Neural cell (in vitro differentiated cells): ENCODE data around the gene NLRC3.

Source experiments
- CTCF ChIP-seq: fragments of 450-650 bp; IDR thresholded peaks from 2 replicates; pipeline ENCODE4 v1.5.1; 2014; ENCODE audit warnings: antibody characterized with exemption, mild to moderate bottlenecking, moderate library complexity; ENCODE audit not compliant: poor library complexity, severe bottlenecking
- EP300 ChIP-seq: fragments of 450-650 bp; conservative IDR thresholded peaks from 2 replicates; pipeline ENCODE4 v1.6.1; 2014; ENCODE audit warnings: antibody characterized with exemption, mild to moderate bottlenecking, moderate library complexity; ENCODE audit not compliant: poor library complexity, severe bottlenecking
- EZH2 ChIP-seq: fragments of 200-600, 300-800 bp; shearing (Covaris generic), sonication (generic); IDR thresholded peaks from 2 replicates; pipeline ENCODE4 v1.6.1; 2014; ENCODE audit warnings: antibody characterized with exemption, low read length, borderline replicate concordance, mild to moderate bottlenecking; ENCODE audit not compliant: insufficient read depth, poor library complexity, severe bottlenecking
- POLR2AphosphoS5 ChIP-seq: IDR thresholded peaks from 2 replicates; pipeline ENCODE4 v1.6.1; 2012
- RAD21 ChIP-seq: fragments of 450-650 bp; conservative IDR thresholded peaks from 2 replicates; pipeline ENCODE4 v1.6.1; 2014; ENCODE audit warnings: antibody characterized with exemption, mild to moderate bottlenecking, moderate library complexity
- REST ChIP-seq: IDR thresholded peaks from 2 replicates; pipeline ENCODE4 v1.6.1; 2012; ENCODE audit warnings: borderline replicate concordance
- TAF1 ChIP-seq: IDR thresholded peaks from 2 replicates; pipeline ENCODE4 v1.6.1; 2012; ENCODE audit warnings: low read depth

GRCh38 chr16:3589001-3589400, 11.8 kb upstream of the NLRC3 start:
- no peak for TF ChIP-seq CTCF
- TF ChIP-seq POLR2AphosphoS5 = no peak
- TF ChIP-seq EZH2 = no peak
- TF ChIP-seq EP300 = no peak
- no peak for TF ChIP-seq REST
- no peak for TF ChIP-seq TAF1
- TF ChIP-seq RAD21 = no peak
